WTC11 (cell line): ENCODE measurements around the gene PMAIP1. TPM values are rescaled to one million over a fixed set of nuclear protein-coding genes. Genes with fewer than 3 reads are reported as not detected.

Experiments
- ATAC-seq: fragments of 200-7000 bp; cut with Tn5 transposase; 2 replicates; pipeline ENCODE4 v1.10.0; 2021; ENCODE audit warnings: mild to moderate bottlenecking, moderate library complexity
- CTCF ChIA-PET: fragments of 300-600 bp; sonication (Branson Sonifier 250); formaldehyde crosslinking; loops from one replicate; lab custom pipeline; 2021; ENCODE audit warnings: antibody characterized with exemption; lab: Charles Lee
- POLR2A ChIA-PET: fragments of 350-600 bp; sonication (Branson Sonifier 250); formaldehyde crosslinking; loops from one replicate; lab custom pipeline; 2021; ENCODE audit warnings: antibody characterized with exemption; lab: Charles Lee
- DNase-seq: peaks from one replicate; pipeline ENCODE4 v3.0.0; 2021; ENCODE audit warnings: low spot score
- H3K27ac Mint-ChIP-seq: 2 replicates; pipeline ENCODE4 v1.8.0; 2021; ENCODE audit warnings: mixed read lengths
- H3K27me3 Mint-ChIP-seq: 2 replicates; pipeline ENCODE4 v1.8.0; 2021; ENCODE audit warnings: low read depth, mild to moderate bottlenecking, moderate library complexity, mixed read lengths
- H3K36me3 Mint-ChIP-seq: 2 replicates; pipeline ENCODE4 v1.8.0; 2021; ENCODE audit warnings: mixed read lengths
- H3K4me1 Mint-ChIP-seq: 2 replicates; pipeline ENCODE4 v1.8.0; 2022; ENCODE audit warnings: mixed read lengths
- H3K4me3 Mint-ChIP-seq: 2 replicates; pipeline ENCODE4 v1.8.0; 2021; ENCODE audit warnings: mild to moderate bottlenecking, moderate library complexity, mixed read lengths
- H3K9me3 Mint-ChIP-seq: 2 replicates; pipeline ENCODE4 v1.8.0; 2021; ENCODE audit warnings: mixed read lengths
- CREM ChIP-seq: sonication (generic); formaldehyde crosslinking; IDR thresholded peaks from 2 replicates; pipeline ENCODE4 v1.8.1; 2022; ENCODE audit warnings: mild to moderate bottlenecking, missing genetic modification reagents, moderate library complexity
- CTCF ChIP-seq: fragments of 200-600 bp; IDR thresholded peaks from 2 replicates; pipeline ENCODE4 v1.8.0; 2022; ENCODE audit warnings: antibody characterized with exemption
- ELF4 ChIP-seq: sonication (generic); formaldehyde crosslinking; IDR thresholded peaks from 2 replicates; pipeline ENCODE4 v1.8.1; 2022; ENCODE audit warnings: low read depth, mild to moderate bottlenecking, moderate library complexity, missing genetic modification reagents
- EMX1 ChIP-seq: fragments of 250-450 bp; sonication (Bioruptor Pico); IDR thresholded peaks from 2 replicates; pipeline ENCODE4 v1.8.0; 2021; ENCODE audit warnings: mild to moderate bottlenecking
- FOXJ3 ChIP-seq: sonication (generic); formaldehyde crosslinking; IDR thresholded peaks from 2 replicates; pipeline ENCODE4 v1.9.0; 2021; ENCODE audit warnings: missing genetic modification reagents, mild to moderate bottlenecking, borderline replicate concordance
- JAZF1 ChIP-seq: fragments of 250-450 bp; sonication (Bioruptor Pico); IDR thresholded peaks from 2 replicates; pipeline ENCODE4 v1.9.0; 2021; ENCODE audit warnings: moderate library complexity, mild to moderate bottlenecking, inconsistent platforms
- KAT7 ChIP-seq: sonication (generic); formaldehyde crosslinking; IDR thresholded peaks from 2 replicates; pipeline ENCODE4 v1.8.1; 2023; ENCODE audit warnings: missing genetic modification reagents, mild to moderate bottlenecking, borderline replicate concordance
- MLX ChIP-seq: sonication (generic); formaldehyde crosslinking; IDR thresholded peaks from 2 replicates; pipeline ENCODE4 v1.8.1; 2023; ENCODE audit warnings: mild to moderate bottlenecking, missing genetic modification reagents, moderate library complexity
- NFE2L1 ChIP-seq: sonication (generic); formaldehyde crosslinking; IDR thresholded peaks from 2 replicates; pipeline ENCODE4 v1.8.1; 2023; ENCODE audit warnings: missing genetic modification reagents
- SOX15 ChIP-seq: fragments of 250-450 bp; sonication (Bioruptor Pico); IDR thresholded peaks from 2 replicates; pipeline ENCODE4 v1.9.0; 2021; ENCODE audit warnings: mild to moderate bottlenecking
- TCF7 ChIP-seq: sonication (generic); formaldehyde crosslinking; IDR thresholded peaks from 2 replicates; pipeline ENCODE4 v1.8.0; 2022; ENCODE audit warnings: mild to moderate bottlenecking, low read depth, missing genetic modification reagents, moderate library complexity
- TEAD1 ChIP-seq: sonication (generic); formaldehyde crosslinking; IDR thresholded peaks from 2 replicates; pipeline ENCODE4 v1.8.0; 2022; ENCODE audit warnings: mild to moderate bottlenecking, missing genetic modification reagents
- ZBTB43 ChIP-seq: sonication (generic); formaldehyde crosslinking; IDR thresholded peaks from 2 replicates; pipeline ENCODE4 v1.8.1; 2023; ENCODE audit warnings: mild to moderate bottlenecking, missing genetic modification reagents
- ZNF232 ChIP-seq: sonication (generic); formaldehyde crosslinking; IDR thresholded peaks from 2 replicates; pipeline ENCODE4 v1.8.0; 2022; ENCODE audit warnings: mild to moderate bottlenecking, missing genetic modification reagents
- total RNA-seq: library from RNA; stranded (reverse); gene quantifications from 3 replicates; pipeline ENCODE4 v1.2.3, GENCODE V29; 2021
- TF ChIP-seq, protein P1 (sequence below): sonication (generic); formaldehyde crosslinking; IDR thresholded peaks from 2 replicates; pipeline ENCODE4 v1.8.0; 2023; ENCODE audit warnings: mild to moderate bottlenecking, missing genetic modification reagents
- TF ChIP-seq, protein P2 (sequence below): sonication (generic); formaldehyde crosslinking; IDR thresholded peaks from 2 replicates; pipeline ENCODE4 v1.8.1; 2022; ENCODE audit warnings: mild to moderate bottlenecking, missing genetic modification reagents, moderate library complexity, borderline replicate concordance
- TF ChIP-seq, protein P3 (sequence below): sonication (generic); formaldehyde crosslinking; IDR thresholded peaks from 2 replicates; pipeline ENCODE4 v1.8.0; 2022; ENCODE audit warnings: mild to moderate bottlenecking, missing genetic modification reagents
- TF ChIP-seq, protein P4 (sequence below): fragments of 250-450 bp; sonication (Bioruptor Pico); IDR thresholded peaks from 2 replicates; pipeline ENCODE4 v2.1.2; 2022; ENCODE audit warnings: mild to moderate bottlenecking, moderate library complexity
- TF ChIP-seq, protein P5 (sequence below): sonication (generic); formaldehyde crosslinking; conservative IDR thresholded peaks from 2 replicates; pipeline ENCODE4 v1.8.1; 2022; ENCODE audit warnings: mild to moderate bottlenecking, missing genetic modification reagents

PMAIP1 gene
- total RNA-seq, 1 experiment from 2014 or later = 152 TPM

DNA sequence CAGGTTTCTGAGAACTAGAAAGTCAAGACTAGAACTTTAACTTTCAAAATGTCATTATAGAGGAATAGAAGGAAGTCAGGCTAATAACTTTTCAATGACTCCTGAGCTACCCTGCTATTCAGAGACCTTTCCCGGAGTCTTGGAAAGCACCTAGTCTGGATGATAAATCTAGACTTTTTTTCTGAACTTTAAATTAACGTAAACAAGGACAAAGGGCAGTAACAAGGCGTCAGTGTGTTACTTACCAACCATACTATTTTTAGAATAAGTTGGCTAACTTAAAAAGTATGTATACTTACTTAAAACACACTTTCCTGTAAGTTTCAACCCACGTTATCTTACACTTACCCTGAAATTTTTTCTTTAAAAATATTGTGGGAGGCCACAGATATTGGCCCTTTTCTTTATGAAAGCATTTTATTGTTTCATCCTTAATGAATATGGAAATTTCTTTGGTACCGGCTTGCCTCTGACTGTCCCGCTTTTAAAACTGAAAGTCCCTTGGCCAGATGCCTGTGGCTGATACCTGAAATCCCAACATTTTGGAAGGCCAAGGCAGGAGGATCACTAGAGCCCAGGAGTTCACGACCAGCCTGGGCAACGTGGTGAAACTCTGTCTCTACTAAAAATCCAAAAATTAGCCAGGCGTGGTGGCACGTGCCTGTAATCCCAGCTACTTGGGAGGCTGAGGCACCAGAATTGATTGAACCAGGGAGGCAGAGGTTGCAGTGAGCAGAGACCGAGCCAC is 9.7 kb downstream of the PMAIP1 start (continued):
- TF ChIP-seq, protein P1, sequence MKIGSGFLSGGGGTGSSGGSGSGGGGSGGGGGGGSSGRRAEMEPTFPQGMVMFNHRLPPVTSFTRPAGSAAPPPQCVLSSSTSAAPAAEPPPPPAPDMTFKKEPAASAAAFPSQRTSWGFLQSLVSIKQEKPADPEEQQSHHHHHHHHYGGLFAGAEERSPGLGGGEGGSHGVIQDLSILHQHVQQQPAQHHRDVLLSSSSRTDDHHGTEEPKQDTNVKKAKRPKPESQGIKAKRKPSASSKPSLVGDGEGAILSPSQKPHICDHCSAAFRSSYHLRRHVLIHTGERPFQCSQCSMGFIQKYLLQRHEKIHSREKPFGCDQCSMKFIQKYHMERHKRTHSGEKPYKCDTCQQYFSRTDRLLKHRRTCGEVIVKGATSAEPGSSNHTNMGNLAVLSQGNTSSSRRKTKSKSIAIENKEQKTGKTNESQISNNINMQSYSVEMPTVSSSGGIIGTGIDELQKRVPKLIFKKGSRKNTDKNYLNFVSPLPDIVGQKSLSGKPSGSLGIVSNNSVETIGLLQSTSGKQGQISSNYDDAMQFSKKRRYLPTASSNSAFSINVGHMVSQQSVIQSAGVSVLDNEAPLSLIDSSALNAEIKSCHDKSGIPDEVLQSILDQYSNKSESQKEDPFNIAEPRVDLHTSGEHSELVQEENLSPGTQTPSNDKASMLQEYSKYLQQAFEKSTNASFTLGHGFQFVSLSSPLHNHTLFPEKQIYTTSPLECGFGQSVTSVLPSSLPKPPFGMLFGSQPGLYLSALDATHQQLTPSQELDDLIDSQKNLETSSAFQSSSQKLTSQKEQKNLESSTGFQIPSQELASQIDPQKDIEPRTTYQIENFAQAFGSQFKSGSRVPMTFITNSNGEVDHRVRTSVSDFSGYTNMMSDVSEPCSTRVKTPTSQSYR (CRISPR knock-in tag) = no peak
- TF ChIP-seq ELF4 (CRISPR knock-in tag) = no peak
- TF ChIP-seq, protein P2, sequence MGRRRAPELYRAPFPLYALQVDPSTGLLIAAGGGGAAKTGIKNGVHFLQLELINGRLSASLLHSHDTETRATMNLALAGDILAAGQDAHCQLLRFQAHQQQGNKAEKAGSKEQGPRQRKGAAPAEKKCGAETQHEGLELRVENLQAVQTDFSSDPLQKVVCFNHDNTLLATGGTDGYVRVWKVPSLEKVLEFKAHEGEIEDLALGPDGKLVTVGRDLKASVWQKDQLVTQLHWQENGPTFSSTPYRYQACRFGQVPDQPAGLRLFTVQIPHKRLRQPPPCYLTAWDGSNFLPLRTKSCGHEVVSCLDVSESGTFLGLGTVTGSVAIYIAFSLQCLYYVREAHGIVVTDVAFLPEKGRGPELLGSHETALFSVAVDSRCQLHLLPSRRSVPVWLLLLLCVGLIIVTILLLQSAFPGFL (CRISPR knock-in tag) = no peak
- TF ChIP-seq ZBTB43 (CRISPR knock-in tag) = no peak
- no peak for TF ChIP-seq CTCF

GRCh38 chr18:59910967-59911366 is 11.2 kb downstream of the PMAIP1 start:
- Mint-ChIP-seq H3K27me3 (no peaks in the 10 kb centered on the region), H3K27ac (no peak overlapping the region), H3K36me3 (no peaks in the 10 kb centered on the region; the same call in 1 of the 2 replicates), H3K4me1 (peaks cover 40% of the 10 kb centered on the region), H3K4me3 (no peak overlapping the region), H3K9me3 (peaks cover 7% of the 10 kb centered on the region)
- DNase-seq (no peak), ATAC-seq (no peak)
- TF ChIP-seq EMX1 (CRISPR knock-in tag) (no peak), TCF7 (CRISPR knock-in tag) (no peak), TEAD1 (CRISPR knock-in tag) (no peak), ZNF232 (no peak), MLX (CRISPR knock-in tag) (no peak), FOXJ3 (no peak), CTCF (no peak), CREM (CRISPR knock-in tag) (no peak), NFE2L1 (CRISPR knock-in tag) (no peak), KAT7 (CRISPR knock-in tag) (no peak), JAZF1 (CRISPR knock-in tag) (no peak), SOX15 (CRISPR knock-in tag) (no peak)
- TF ChIP-seq, protein P3, sequence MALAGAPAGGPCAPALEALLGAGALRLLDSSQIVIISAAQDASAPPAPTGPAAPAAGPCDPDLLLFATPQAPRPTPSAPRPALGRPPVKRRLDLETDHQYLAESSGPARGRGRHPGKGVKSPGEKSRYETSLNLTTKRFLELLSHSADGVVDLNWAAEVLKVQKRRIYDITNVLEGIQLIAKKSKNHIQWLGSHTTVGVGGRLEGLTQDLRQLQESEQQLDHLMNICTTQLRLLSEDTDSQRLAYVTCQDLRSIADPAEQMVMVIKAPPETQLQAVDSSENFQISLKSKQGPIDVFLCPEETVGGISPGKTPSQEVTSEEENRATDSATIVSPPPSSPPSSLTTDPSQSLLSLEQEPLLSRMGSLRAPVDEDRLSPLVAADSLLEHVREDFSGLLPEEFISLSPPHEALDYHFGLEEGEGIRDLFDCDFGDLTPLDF (CRISPR knock-in tag) = no peak
- TF ChIP-seq, protein P4, sequence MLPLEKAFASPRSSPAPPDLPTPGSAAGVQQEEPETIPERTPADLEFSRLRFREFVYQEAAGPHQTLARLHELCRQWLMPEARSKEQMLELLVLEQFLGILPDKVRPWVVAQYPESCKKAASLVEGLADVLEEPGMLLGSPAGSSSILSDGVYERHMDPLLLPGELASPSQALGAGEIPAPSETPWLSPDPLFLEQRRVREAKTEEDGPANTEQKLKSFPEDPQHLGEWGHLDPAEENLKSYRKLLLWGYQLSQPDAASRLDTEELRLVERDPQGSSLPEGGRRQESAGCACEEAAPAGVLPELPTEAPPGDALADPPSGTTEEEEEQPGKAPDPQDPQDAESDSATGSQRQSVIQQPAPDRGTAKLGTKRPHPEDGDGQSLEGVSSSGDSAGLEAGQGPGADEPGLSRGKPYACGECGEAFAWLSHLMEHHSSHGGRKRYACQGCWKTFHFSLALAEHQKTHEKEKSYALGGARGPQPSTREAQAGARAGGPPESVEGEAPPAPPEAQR (CRISPR knock-in tag) = no peak
- TF ChIP-seq, protein P5, sequence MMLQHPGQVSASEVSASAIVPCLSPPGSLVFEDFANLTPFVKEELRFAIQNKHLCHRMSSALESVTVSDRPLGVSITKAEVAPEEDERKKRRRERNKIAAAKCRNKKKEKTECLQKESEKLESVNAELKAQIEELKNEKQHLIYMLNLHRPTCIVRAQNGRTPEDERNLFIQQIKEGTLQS (CRISPR knock-in tag) = no peak
- POLR2A ChIA-PET = no interaction called here
- CTCF ChIA-PET = interaction anchor here (1.5 kb wide), 1 partner anchor 74 kb away, joined by 4 read pairs; no protein-coding TSS in a partner anchor
